GM12878 (cell line): Measurements from ENCODE around the gene ECM2. TPM values are rescaled to one million over a fixed set of nuclear protein-coding genes. Genes with fewer than 3 reads are reported as not detected.

Source experiments
- ATAC-seq: fragments of 200-7000 bp; cut with Tn5 transposase; 3 replicates; pipeline ENCODE4 v1.9.1; 2020; ENCODE audit warnings: mild to moderate bottlenecking, moderate library complexity
- BruUV-seq: library from RNA; stranded (reverse); fragments of 400-500 nt; replicated peaks from 2 replicates; lab custom pipeline; 2021; lab: Mats Ljungman, UMichigan
- CTCF ChIA-PET: fragments of 300-600 bp; sonication (Branson Sonifier 250); formaldehyde crosslinking; extraction: SDS; loops from one replicate; lab custom pipeline; 2021; ENCODE audit warnings: inconsistent platforms; lab: Yijun Ruan, JAX
- POLR2A ChIA-PET: fragments of 350-600 bp; formaldehyde crosslinking; extraction: SDS; loops from one replicate; lab custom pipeline; 2021; ENCODE audit warnings: inconsistent platforms; lab: Charles Lee
- RAD21 ChIA-PET: fragments of 300-600 bp; sonication (Branson Sonifier 250); formaldehyde crosslinking; loops from one replicate; lab custom pipeline; 2023; ENCODE audit warnings: antibody characterized with exemption; ENCODE audit not compliant: unreplicated experiment; lab: Charles Lee
- SMC1A ChIA-PET: fragments of 300-600 bp; sonication (Branson Sonifier 250); formaldehyde crosslinking; loops from one replicate; lab custom pipeline; 2023; ENCODE audit not compliant: unreplicated experiment, uncharacterized antibody; lab: Charles Lee
- DNase-seq: peaks from one replicate; pipeline ENCODE4 v3.0.0-alpha.2; 2011; ENCODE audit warnings: low read depth, low spot score
- FAIRE-seq: peaks from 3 replicates; lab custom pipeline; 2011; peaks lifted over from hg19 to GRCh38; lab: Jason Lieb, UNC
- H2AFZ ChIP-seq: 2 replicates; pipeline ENCODE4 v1.6.0; 2011; ENCODE audit warnings: low read depth, low read length, control low read depth; ENCODE audit not compliant: control insufficient read depth
- H3K27ac ChIP-seq: 2 replicates; pipeline ENCODE4 v1.5.1; 2011; ENCODE audit warnings: control low read depth; ENCODE audit not compliant: control insufficient read depth, insufficient read depth
- H3K27me3 ChIP-seq, 2 experiments: replicated peaks in 1 of 2; 2 replicates each; pipeline versions ENCODE4 v1.6.0 to v1.6.1; 2011; ENCODE audit warnings: low read length in 1 of 2; ENCODE audit not compliant: control insufficient read depth in 2 of 2, insufficient read depth in 2 of 2
- H3K36me3 ChIP-seq, 2 experiments: 2 replicates each; pipeline ENCODE4 v1.5.1; 2011; ENCODE audit warnings: low read length in 1 of 2; ENCODE audit not compliant: control insufficient read depth in 2 of 2, insufficient read depth in 2 of 2
- H3K4me1 ChIP-seq: 2 replicates; pipeline ENCODE4 v1.6.1; 2011; ENCODE audit warnings: mild to moderate bottlenecking, low read length, moderate library complexity, mixed read lengths; ENCODE audit not compliant: control insufficient read depth, insufficient read depth
- H3K4me2 ChIP-seq: 2 replicates; pipeline ENCODE4 v1.6.0; 2011; ENCODE audit warnings: control low read depth; ENCODE audit not compliant: control insufficient read depth, insufficient read depth
- H3K4me3 ChIP-seq: fragments of 200-600 bp; sonication (generic); 2 replicates; pipeline ENCODE4 v1.5.1; 2016
- H3K79me2 ChIP-seq: 2 replicates; pipeline ENCODE4 v1.6.0; 2011; ENCODE audit warnings: low read length; ENCODE audit not compliant: control insufficient read depth, insufficient read depth
- H3K9ac ChIP-seq: 2 replicates; pipeline ENCODE4 v1.8.0; 2011; ENCODE audit warnings: low read length, control low read depth, mixed read lengths; ENCODE audit not compliant: control insufficient read depth, insufficient read depth
- H3K9me3 ChIP-seq: replicated peaks from 3 replicates; pipeline ENCODE4 v1.5.1; 2011; ENCODE audit warnings: mild to moderate bottlenecking, low read length; ENCODE audit not compliant: control insufficient read depth, insufficient read depth
- H4K20me1 ChIP-seq: 2 replicates; pipeline ENCODE4 v1.6.0; 2011; ENCODE audit not compliant: control insufficient read depth, insufficient read depth
- BACH1 ChIP-seq: fragments of 450-650 bp; IDR thresholded peaks from 2 replicates; pipeline ENCODE4 v1.6.1; 2017; ENCODE audit warnings: mild to moderate bottlenecking, borderline replicate concordance
- HDAC2 ChIP-seq: fragments of 200-600 bp; sonication (generic); IDR thresholded peaks from 2 replicates; pipeline ENCODE4 v1.6.1; 2017
- MEF2A ChIP-seq: IDR thresholded peaks from 2 replicates; pipeline ENCODE4 v1.6.1; 2011; ENCODE audit warnings: low read depth, mild to moderate bottlenecking, low read length, moderate library complexity; ENCODE audit not compliant: insufficient read depth
- MYC ChIP-seq: IDR thresholded peaks from 2 replicates; pipeline ENCODE4 v1.6.1; 2011; ENCODE audit warnings: mild to moderate bottlenecking, low read length, moderate library complexity, inconsistent platforms; ENCODE audit not compliant: insufficient read depth, insufficient replicate concordance, insufficient read length, severe bottlenecking
- ZNF24 ChIP-seq: fragments of 450-650 bp; IDR thresholded peaks from 2 replicates; pipeline ENCODE4 v1.6.1; 2017; ENCODE audit warnings: antibody characterized with exemption, mild to moderate bottlenecking
- WGBS: methylation state at CpG from one replicate; pipeline ENCODE4 v1.1.6; 2016; ENCODE audit warnings: low lambda C conversion rate; ENCODE audit not compliant: insufficient replicate concordance, insufficient coverage; ENCODE audit errors: missing lambda C conversion rate; 5-methylcytosine and 5-hydroxymethylcytosine counted together
- in situ Hi-C: fragments of 300-500 bp; cut with MboI; formaldehyde crosslinking; loops from 9 replicates; pipeline ENCODE4 v1.14.3; 2018; ENCODE audit warnings: mixed read lengths
- intact Hi-C: fragments of 100-400 bp; cut with micrococcal nuclease; formaldehyde crosslinking; loops from one replicate; pipeline ENCODE4 v1.14.2; 2022; ENCODE audit not compliant: unreplicated experiment
- polyA plus RNA-seq, 11 experiments: library from polyadenylated mRNA; depleted of rRNA in 4 of 11; unstranded in 6 of 11; stranded (reverse) in 5 of 11; fragments of >200 nt; fragmentation: Nextera tagmentation in 4 of 11; fragmentation: Illumina TruSeq in 1 of 11; extraction: Ambion mirVana in 4 of 11; extraction: Trizol in 1 of 11; gene quantifications; 1 replicate in 1 of 11; 2 replicates in 10 of 11; pipeline versions ENCODE4 v1.2.1 to v1.2.3, GENCODE V29; 2011 to 2016; ENCODE audit warnings: inconsistent platforms in 2 of 11, missing spikeins in 2 of 11, low read depth in 1 of 11
- total RNA-seq, 4 experiments: library from RNA; depleted of rRNA in 3 of 4; stranded (reverse); fragments of >200 nt in 3 of 4; fragmentation: Illumina TruSeq in 1 of 4; extraction: Trizol in 1 of 4; gene quantifications; 2 replicates each; pipeline versions ENCODE4 v1.2.1 to v1.2.3, GENCODE V29; 2013 to 2021
- TF ChIP-seq, protein P1 (sequence below): IDR thresholded peaks from 2 replicates; pipeline ENCODE4 v1.6.1; 2011; ENCODE audit warnings: borderline replicate concordance, low read depth, mild to moderate bottlenecking, moderate library complexity, low read length; ENCODE audit not compliant: insufficient read depth, poor library complexity, severe bottlenecking

Gene ECM2
- total and polyA plus RNA-seq, 10 of the 15 experiments (the other 5 are each of a cell fraction or from before 2014, with no cell fraction given): 0.03 to 0.67 (median 0.09) TPM; not detected in 2

- RAD21 ChIA-PET: no interaction called here
- Histone ChIP-seq H3K9me3 (no peaks in the 10 kb centered on the region), H3K36me3 (no peaks in the 10 kb centered on the region), H3K4me3 (no peak overlapping the region), H3K27ac (no peak overlapping the region), H3K4me1 (peaks cover 3% of the 10 kb centered on the region; the same call in 1 of the 2 replicates), H4K20me1 (no peaks in the 10 kb centered on the region), H3K79me2 (no peaks in the 10 kb centered on the region), H2AFZ (no peak overlapping the region), H3K4me2 (no peak overlapping the region), H3K27me3 (no peaks in the 10 kb centered on the region), H3K9ac (no peak overlapping the region)
- POLR2A ChIA-PET: no interaction called here
- no peak for ATAC-seq
- FAIRE-seq: no peak
- CTCF ChIA-PET: no interaction called here
- whole genome bisulfite sequencing: 86% methylated on average over 10 of the region's 10 CpGs
- BruUV-seq: no TSS peak
- in situ Hi-C loops (no loop called here), intact Hi-C loops (loop anchor here (10.0 kb wide), 1 partner anchor 127 kb away; no protein-coding TSS in a partner anchor)
- no peak for DNase-seq
- SMC1A ChIA-PET: interaction anchor here (1.2 kb wide), 1 partner anchor 125 kb away, joined by 3 read pairs; no protein-coding TSS in a partner anchor
- TF ChIP-seq ZNF24 (no peak), MEF2A (no peak), HDAC2 (no peak), BACH1 (no peak), MYC (no peak)
- TF ChIP-seq, protein P1, sequence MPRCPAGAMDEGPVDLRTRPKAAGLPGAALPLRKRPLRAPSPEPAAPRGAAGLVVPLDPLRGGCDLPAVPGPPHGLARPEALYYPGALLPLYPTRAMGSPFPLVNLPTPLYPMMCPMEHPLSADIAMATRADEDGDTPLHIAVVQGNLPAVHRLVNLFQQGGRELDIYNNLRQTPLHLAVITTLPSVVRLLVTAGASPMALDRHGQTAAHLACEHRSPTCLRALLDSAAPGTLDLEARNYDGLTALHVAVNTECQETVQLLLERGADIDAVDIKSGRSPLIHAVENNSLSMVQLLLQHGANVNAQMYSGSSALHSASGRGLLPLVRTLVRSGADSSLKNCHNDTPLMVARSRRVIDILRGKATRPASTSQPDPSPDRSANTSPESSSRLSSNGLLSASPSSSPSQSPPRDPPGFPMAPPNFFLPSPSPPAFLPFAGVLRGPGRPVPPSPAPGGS: no peak
Observed at GRCh38 chr9:92508018-92508820, 27.6 kb downstream of the ECM2 start.
